Omental fat pad (tissue), 4 donors: ENCODE data around the gene NKD1. TPM values are rescaled to one million over a fixed set of nuclear protein-coding genes. Genes with fewer than 3 reads are reported as not detected.

ENCODE experiments used
- ATAC-seq: fragments of 150-250 bp; one replicate; pipeline ENCODE4 v1.9.1; 2016; ENCODE audit warnings: mild to moderate bottlenecking, moderate library complexity; ENCODE audit not compliant: low FRiP score
- DNase-seq: peaks from one replicate; pipeline ENCODE4 v3.0.0-alpha.2; 2019; ENCODE audit warnings: low spot score
- CTCF ChIP-seq, 3 donors: fragments of 450-650 bp; IDR thresholded peaks; one replicate each; pipeline ENCODE4 v1.5.1; 2016 to 2017; ENCODE audit warnings: antibody characterized with exemption in 3 of 3, mild to moderate bottlenecking in 3 of 3, moderate library complexity in 2 of 3
- total RNA-seq, 4 donors: library from RNA; depleted of rRNA; stranded (reverse); fragments of >200 nt; gene quantifications; one replicate each; pipeline ENCODE4 v1.1.0, GENCODE V29; 2016

The NKD1 gene
- total RNA-seq, 4 donors from 2014 or later: 2.2 to 11.6 (median 3.1) TPM

- ATAC-seq (no peak), DNase-seq (no peak)
- TF ChIP-seq CTCF (IDR thresholded peaks at IDR 0.05): no peak
Measured at GRCh38 chr16:50667497-50668367, 119.5 kb downstream of the NKD1 start.

GRCh38 chr16:50668368-50669008 is 120.3 kb downstream of the NKD1 start:
- TF ChIP-seq CTCF (IDR thresholded peaks at IDR 0.05): no peak
- no peak for ATAC-seq
- DNase-seq: no peak

- DNase-seq (no peak), ATAC-seq (no peak)
- TF ChIP-seq CTCF (IDR thresholded peaks at IDR 0.05): no peak
Measured at GRCh38 chr16:50669741-50670140, 121.5 kb downstream of the NKD1 start.

GRCh38 chr16:50670476-50670875 is 122.3 kb downstream of the NKD1 start:
- DNase-seq (no peak), ATAC-seq (no peak)
- TF ChIP-seq CTCF (IDR thresholded peaks at IDR 0.05): no peak

- no peak for TF ChIP-seq CTCF (IDR thresholded peaks at IDR 0.05)
- ATAC-seq (no peak), DNase-seq (no peak)
Measured at GRCh38 chr16:50671644-50672260, 123.6 kb downstream of the NKD1 start.

GRCh38 chr16:50673496-50674275 is 125.5 kb downstream of the NKD1 start:
- no peak for TF ChIP-seq CTCF (IDR thresholded peaks at IDR 0.05)
- DNase-seq: no peak
- ATAC-seq: no peak
